Mucosa of rectum (tissue), 2 donors: Measurements from ENCODE around the gene SNORC.
A peak's percentile ranks its signal among the peaks of the same experiment; 100 is the strongest.

ENCODE experiments used
- H3K27ac ChIP-seq, 2 donors: one replicate each; pipeline ENCODE4 v1.7.0; 2013; ENCODE audit warnings: inconsistent platforms in 2 of 2, low read depth in 2 of 2, low read length in 2 of 2
- H3K27me3 ChIP-seq, 2 donors: one replicate each; pipeline ENCODE4 v1.7.0; 2013; ENCODE audit warnings: low read length in 2 of 2; ENCODE audit not compliant: control insufficient read depth in 2 of 2, insufficient read depth in 2 of 2
- H3K36me3 ChIP-seq, 2 donors: one replicate each; pipeline ENCODE4 v1.7.0; 2013; ENCODE audit warnings: low read length in 2 of 2; ENCODE audit not compliant: control insufficient read depth in 2 of 2, insufficient read depth in 2 of 2
- H3K4me1 ChIP-seq, 2 donors: one replicate each; pipeline ENCODE4 v1.7.0; 2013; ENCODE audit warnings: low read length in 2 of 2, mild to moderate bottlenecking in 1 of 2; ENCODE audit not compliant: control insufficient read depth in 2 of 2, insufficient read depth in 2 of 2
- H3K4me3 ChIP-seq, 2 donors: one replicate each; pipeline ENCODE4 v1.7.0; 2013; ENCODE audit warnings: low read length in 2 of 2
- H3K9ac ChIP-seq, 2 donors: one replicate each; pipeline ENCODE4 v1.7.0; 2013; ENCODE audit warnings: low read length in 2 of 2, low read depth in 1 of 2, mild to moderate bottlenecking in 1 of 2
- H3K9me3 ChIP-seq, 2 donors: one replicate each; pipeline ENCODE4 v1.7.0; 2013; ENCODE audit warnings: low read length in 2 of 2; ENCODE audit not compliant: control insufficient read depth in 2 of 2
- donor health status: healthy.
- donor health status: Normal muscosa, but diverticular disease.

The SNORC gene

GRCh38 chr2:232865165-232865564 lies 4.9 kb upstream of the SNORC start:
- Histone ChIP-seq H3K4me1 (peaks cover 6 to 7% of the 10 kb centered on the region in 2 donors), H3K9me3 (no peaks in the 10 kb centered on the region), H3K27ac (no peak overlapping the region), H3K36me3 (peaks cover 0 to 4% of the 10 kb centered on the region in 2 donors), H3K27me3 (no peaks in the 10 kb centered on the region), H3K9ac (no peak overlapping the region), H3K4me3 (no peak overlapping the region)

DNA sequence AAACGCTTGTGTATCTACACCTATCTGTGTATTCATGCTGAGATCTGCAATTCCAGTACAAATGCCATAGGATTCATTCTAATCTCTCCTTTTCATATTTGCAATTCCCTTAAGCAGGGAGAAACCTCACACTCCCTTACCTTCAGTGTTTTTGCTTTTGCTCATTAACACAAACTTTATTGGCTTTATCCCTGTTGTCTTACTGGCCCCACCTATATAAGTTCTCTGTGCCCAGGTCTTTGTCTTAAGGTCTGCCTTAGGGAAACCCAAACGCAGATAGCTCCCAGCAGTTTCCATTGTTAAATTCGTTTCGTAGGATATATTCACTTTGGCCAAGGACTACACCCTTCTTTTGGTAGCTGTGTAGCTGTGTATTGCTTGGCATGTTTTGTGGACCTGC lies 4.0 kb upstream of the SNORC start:
- H3K9me3 ChIP-seq: no peaks in the 10 kb centered on the region
- no peak overlapping the region for H3K4me3 ChIP-seq
- H3K9ac ChIP-seq: no peak overlapping the region
- peaks cover 6 to 7% of the 10 kb centered on the region in 2 donors for H3K4me1 ChIP-seq
- peak overlapping the region; percentile 11 to 13 for H3K27ac ChIP-seq
- peaks cover 0 to 4% of the 10 kb centered on the region in 2 donors for H3K36me3 ChIP-seq
- H3K27me3 ChIP-seq: no peaks in the 10 kb centered on the region

GRCh38 chr2:232869138-232870017 lies 686 bp upstream of the SNORC start:
- H3K9ac ChIP-seq: peak overlapping the region in 1 of 2 donors; percentile 28

GRCh38 chr2:232870766-232871371 lies 805 bp downstream of the SNORC start:
- Histone ChIP-seq H3K36me3 (no peaks in the 10 kb centered on the region), H3K4me1 (peaks cover 26 to 32% of the 10 kb centered on the region in 2 donors), H3K27ac (no peak overlapping the region), H3K27me3 (no peaks in the 10 kb centered on the region), H3K9me3 (no peaks in the 10 kb centered on the region), H3K4me3 (no peak overlapping the region), H3K9ac (no peak overlapping the region)

More at GRCh38 chr2:232869138-232870017, 686 bp upstream of the SNORC start:
- H3K4me3 ChIP-seq: no peak overlapping the region
- H3K27me3 ChIP-seq: no peaks in the 10 kb centered on the region
- no peaks in the 10 kb centered on the region for H3K36me3 ChIP-seq
- no peaks in the 10 kb centered on the region for H3K9me3 ChIP-seq
- H3K27ac ChIP-seq: no peak overlapping the region
- peaks cover 20 to 26% of the 10 kb centered on the region in 2 donors for H3K4me1 ChIP-seq

DNA sequence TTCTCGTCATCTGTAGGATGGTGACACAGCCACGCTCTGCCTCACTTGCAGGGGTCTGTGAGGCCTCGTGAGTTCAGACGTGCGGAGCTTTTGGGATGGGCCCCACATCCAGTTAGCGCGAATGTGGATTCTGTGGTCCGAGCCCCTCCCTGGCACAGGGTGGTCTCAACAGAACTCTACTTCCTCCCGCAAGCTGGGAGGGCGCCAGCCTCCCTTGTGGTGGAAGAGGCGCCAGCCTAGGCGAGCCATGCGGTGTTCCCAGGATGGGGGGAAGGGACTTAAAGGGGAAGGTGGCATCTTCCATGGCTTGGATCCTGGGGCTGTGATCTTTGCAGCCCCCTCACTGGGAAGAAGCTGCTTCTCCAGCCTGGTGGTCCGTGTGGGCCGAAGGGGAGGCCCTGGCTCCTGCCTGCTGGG lies 1.4 kb downstream of the SNORC start:
- Histone ChIP-seq H3K27me3 (no peaks in the 10 kb centered on the region), H3K4me1 (peaks cover 24 to 29% of the 10 kb centered on the region in 2 donors), H3K36me3 (no peaks in the 10 kb centered on the region), H3K27ac (no peak overlapping the region), H3K9ac (peak overlapping the region in 1 of 2 donors; percentile 16), H3K4me3 (no peak overlapping the region), H3K9me3 (no peaks in the 10 kb centered on the region)

DNA sequence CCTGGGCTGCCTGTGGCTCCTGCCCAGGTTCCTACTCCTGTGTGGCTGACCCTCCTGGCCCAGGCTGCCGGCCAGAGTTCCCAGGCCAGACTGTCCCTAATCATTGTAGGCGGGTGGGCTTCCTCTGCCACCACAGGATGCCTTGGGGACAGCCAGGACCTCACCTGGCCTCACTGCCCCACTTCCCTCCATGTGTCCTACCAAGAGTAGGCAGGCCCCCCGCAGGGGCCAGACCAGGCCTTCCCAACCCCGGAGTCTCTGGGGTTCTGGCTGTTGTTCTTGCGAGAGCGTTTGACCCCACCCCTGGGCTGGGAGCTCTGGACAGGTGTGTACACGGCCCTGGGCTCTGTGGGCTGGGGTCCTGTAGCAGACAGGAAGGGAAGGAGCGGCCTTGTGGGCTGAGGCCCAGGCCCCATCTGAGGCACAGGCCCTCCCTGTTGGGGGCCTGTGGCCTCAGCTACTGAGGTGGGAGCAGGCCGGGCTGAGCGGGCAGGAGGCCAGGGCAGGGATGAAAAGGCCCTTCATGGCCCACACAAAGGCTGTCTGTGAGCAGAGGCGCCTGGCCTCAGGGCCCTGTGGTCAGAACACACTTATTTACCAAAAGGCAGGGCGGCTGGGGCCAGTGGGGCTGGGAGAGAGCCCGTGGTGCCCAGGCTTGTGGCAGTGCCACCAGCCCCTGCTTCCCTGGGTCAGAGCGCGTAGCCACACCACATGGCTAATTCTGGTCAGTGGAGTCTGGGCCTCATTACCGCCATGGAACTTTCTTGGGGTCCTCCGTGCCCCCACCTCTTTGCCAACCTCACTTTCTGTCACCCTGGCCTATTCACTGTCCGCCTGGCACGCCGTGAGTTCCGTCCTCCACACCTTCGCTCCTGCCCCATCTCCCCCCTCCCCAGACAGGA lies 2.0 kb downstream of the SNORC start:
- Histone ChIP-seq H3K9ac (peak overlapping the region in 1 of 2 donors; percentile 16), H3K4me1 (peaks cover 24 to 29% of the 10 kb centered on the region in 2 donors), H3K27me3 (no peaks in the 10 kb centered on the region), H3K36me3 (no peaks in the 10 kb centered on the region), H3K9me3 (no peaks in the 10 kb centered on the region), H3K27ac (peak overlapping the region in 1 of 2 donors; percentile 97), H3K4me3 (no peak overlapping the region)

GRCh38 chr2:232872826-232873225 lies 2.8 kb downstream of the SNORC start:
- no peaks in the 10 kb centered on the region for H3K27me3 ChIP-seq
- H3K9me3 ChIP-seq: no peaks in the 10 kb centered on the region
- H3K36me3 ChIP-seq: peaks cover 0 to 2% of the 10 kb centered on the region in 2 donors
- peak overlapping the region; percentile 24 to 58 for H3K9ac ChIP-seq
- H3K4me1 ChIP-seq: peaks cover 24 to 29% of the 10 kb centered on the region in 2 donors
- H3K4me3 ChIP-seq: no peak overlapping the region
- peak overlapping the region; percentile 96 to 97 for H3K27ac ChIP-seq

- Histone ChIP-seq H3K4me3 (no peak overlapping the region), H3K27ac (peak overlapping the region; percentile 96 to 97), H3K27me3 (no peaks in the 10 kb centered on the region), H3K9ac (peak overlapping the region; percentile 24 to 58), H3K36me3 (peaks cover 0 to 2% of the 10 kb centered on the region in 2 donors), H3K4me1 (peaks cover 24 to 29% of the 10 kb centered on the region in 2 donors), H3K9me3 (no peaks in the 10 kb centered on the region)
These were observed 3.3 kb downstream of the SNORC start for GRCh38 chr2:232873292-232873908.

DNA sequence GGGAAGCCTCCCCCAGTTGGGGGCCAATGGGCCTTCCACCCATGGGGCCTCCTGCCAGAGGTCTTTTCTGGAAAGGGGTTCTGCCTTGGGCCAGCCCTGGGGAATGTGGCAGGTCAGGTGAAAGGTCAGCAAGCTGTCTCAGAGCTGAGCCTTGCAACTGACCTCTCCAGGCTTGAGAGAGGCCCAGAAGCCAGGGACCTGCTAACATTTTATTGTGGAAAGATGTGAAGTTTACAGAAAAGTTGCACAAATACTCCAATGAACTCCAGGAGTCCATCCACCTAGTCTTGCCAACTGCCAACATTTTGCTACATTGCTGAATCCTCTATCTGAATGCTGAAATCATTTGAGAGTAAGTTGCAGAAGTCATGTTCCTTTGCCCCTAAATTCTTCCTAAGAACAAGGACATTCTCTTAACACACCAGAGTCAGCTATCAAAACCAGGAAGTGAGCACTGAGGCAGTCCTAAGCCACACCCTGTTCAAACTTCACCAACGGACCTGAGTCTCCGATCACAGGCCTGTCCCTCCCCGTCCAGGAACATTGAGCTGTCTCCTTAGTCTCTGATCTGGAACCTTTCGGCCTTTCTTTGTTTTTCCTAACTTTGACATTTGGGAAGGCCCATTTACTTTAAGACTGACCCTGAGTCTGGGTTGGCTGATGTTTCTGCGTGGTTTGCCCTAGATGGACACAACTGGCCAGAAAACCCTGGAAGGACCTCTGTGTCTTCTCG lies 4.0 kb downstream of the SNORC start:
- no peaks in the 10 kb centered on the region for H3K9me3 ChIP-seq
- H3K4me1 ChIP-seq: peaks cover 24 to 29% of the 10 kb centered on the region in 2 donors
- peaks cover 0 to 2% of the 10 kb centered on the region in 2 donors for H3K36me3 ChIP-seq
- peak overlapping the region; percentile 96 to 97 for H3K27ac ChIP-seq
- no peaks in the 10 kb centered on the region for H3K27me3 ChIP-seq
- H3K4me3 ChIP-seq: no peak overlapping the region
- peak overlapping the region; percentile 52 to 79 for H3K9ac ChIP-seq
